GM18951 (cell line): ENCODE results near the gene ABCC5.

Source experiments
- POLR2A ChIP-seq: IDR thresholded peaks from 4 replicates; pipeline ENCODE4 v1.6.1; 2011; ENCODE audit warnings: mild to moderate bottlenecking; ENCODE audit not compliant: insufficient read length, insufficient read depth; ENCODE audit errors: extremely low read depth
- in situ Hi-C: fragments of 300-500 bp; cut with MboI; formaldehyde crosslinking; loops from one replicate; pipeline ENCODE4 v1.12.0; 2022; ENCODE audit warnings: low sequenced_read_pairs, mixed read lengths, inconsistent platforms; ENCODE audit not compliant: unreplicated experiment

Gene ABCC5

DNA sequence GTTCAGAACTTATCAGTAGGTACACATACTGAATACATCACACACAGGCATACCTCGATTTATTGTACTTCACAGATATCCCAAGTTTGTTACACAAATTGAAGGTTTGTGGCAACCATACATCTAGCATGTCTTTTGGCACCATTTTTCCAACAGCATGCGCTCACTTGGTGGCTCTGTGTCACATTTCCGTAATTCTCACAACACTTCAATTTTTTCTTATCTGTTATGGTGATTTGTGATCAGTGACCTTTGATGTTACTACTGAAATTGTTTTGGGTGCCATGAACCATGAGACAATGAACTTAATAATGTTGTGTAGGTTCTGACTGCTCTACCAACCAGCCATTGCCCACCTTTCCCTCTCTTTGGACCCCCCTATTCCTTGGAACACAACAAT is 143.8 kb downstream of the ABCC5 start:
- in situ Hi-C loops = no loop called here
- TF ChIP-seq POLR2A = no peak

DNA sequence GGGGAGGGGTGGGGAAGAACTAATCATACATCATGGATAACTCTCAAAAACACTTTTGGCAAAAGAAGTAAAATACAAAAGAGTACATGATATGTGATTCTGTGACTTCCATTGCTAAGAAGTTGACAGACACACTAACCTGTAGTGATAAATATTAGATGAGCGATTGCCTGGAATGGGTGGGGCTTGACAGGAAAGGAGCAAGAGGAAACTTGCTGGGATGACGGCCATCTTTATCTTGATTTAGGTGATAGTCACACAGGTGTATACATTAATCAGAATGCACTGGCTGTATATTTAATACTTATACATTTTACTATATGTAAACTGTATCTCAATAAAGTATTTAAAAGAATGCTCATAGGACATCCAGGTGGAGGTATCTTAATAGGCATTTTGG is 146.1 kb downstream of the ABCC5 start:
- in situ Hi-C loops = no loop called here
- no peak for TF ChIP-seq POLR2A

DNA sequence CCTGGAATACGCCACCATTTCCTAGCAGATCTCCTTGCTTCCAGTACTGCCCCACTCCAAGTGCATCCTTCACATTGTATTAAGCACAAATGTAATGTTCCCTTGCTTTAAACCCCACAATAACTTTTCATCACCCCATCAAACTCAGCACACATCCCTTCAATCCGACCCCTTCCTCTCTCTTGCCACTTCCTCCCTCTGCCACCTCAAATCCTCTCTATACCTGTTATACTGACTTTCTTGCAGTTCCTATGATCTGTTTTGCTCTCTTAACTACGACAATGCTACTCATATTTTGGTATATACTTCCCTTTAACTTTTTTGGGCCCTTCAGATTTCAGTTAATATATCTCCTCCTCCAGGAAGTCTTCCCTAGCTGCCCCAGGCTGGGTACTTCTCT is 147.1 kb downstream of the ABCC5 start:
- no peak for TF ChIP-seq POLR2A
- in situ Hi-C loops = no loop called here
